ENCODE measurements around the gene ANGPTL1. TPM values are rescaled to one million over a fixed set of nuclear protein-coding genes. Genes with fewer than 3 reads are reported as not detected.

Gene ANGPTL1
- total RNA-seq, 2 donors from 2014 or later: 2.8 to 5.7 TPM

- H3K4me3 ChIP-seq: no peak overlapping the region
- no peaks in the 10 kb centered on the region for H3K27me3 ChIP-seq
- H3K36me3 ChIP-seq: no peaks in the 10 kb centered on the region
- H3K27ac ChIP-seq: no peak overlapping the region
- H3K4me1 ChIP-seq: no peaks in the 10 kb centered on the region
- no peak overlapping the region for H3K9ac ChIP-seq (ENCODE audit: low read depth in 2 of 2, low read length in 2 of 2)
- intact Hi-C loops (cut with DNase I): no loop called here
- TF ChIP-seq, protein P1, sequence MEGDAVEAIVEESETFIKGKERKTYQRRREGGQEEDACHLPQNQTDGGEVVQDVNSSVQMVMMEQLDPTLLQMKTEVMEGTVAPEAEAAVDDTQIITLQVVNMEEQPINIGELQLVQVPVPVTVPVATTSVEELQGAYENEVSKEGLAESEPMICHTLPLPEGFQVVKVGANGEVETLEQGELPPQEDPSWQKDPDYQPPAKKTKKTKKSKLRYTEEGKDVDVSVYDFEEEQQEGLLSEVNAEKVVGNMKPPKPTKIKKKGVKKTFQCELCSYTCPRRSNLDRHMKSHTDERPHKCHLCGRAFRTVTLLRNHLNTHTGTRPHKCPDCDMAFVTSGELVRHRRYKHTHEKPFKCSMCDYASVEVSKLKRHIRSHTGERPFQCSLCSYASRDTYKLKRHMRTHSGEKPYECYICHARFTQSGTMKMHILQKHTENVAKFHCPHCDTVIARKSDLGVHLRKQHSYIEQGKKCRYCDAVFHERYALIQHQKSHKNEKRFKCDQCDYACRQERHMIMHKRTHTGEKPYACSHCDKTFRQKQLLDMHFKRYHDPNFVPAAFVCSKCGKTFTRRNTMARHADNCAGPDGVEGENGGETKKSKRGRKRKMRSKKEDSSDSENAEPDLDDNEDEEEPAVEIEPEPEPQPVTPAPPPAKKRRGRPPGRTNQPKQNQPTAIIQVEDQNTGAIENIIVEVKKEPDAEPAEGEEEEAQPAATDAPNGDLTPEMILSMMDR (IDR thresholded peaks at IDR 0.05): no peak
- no peaks in the 10 kb centered on the region for H3K9me3 ChIP-seq
- DNase-seq: no peak
Observed at GRCh38 chr1:178912597-178912996, 41.7 kb upstream of the ANGPTL1 start.

- no peak overlapping the region for H3K4me3 ChIP-seq
- intact Hi-C loops (cut with DNase I): no loop called here
- H3K9me3 ChIP-seq: no peaks in the 10 kb centered on the region
- TF ChIP-seq, protein P1 (IDR thresholded peaks at IDR 0.05): no peak
- DNase-seq: no peak
- H3K27ac ChIP-seq: no peak overlapping the region
- no peaks in the 10 kb centered on the region for H3K27me3 ChIP-seq
- no peak overlapping the region for H3K9ac ChIP-seq (ENCODE audit: low read depth in 2 of 2, low read length in 2 of 2)
- no peaks in the 10 kb centered on the region for H3K36me3 ChIP-seq
- no peaks in the 10 kb centered on the region for H3K4me1 ChIP-seq
Observed at GRCh38 chr1:178910023-178910422, 39.1 kb upstream of the ANGPTL1 start.

- intact Hi-C loops (cut with DNase I): no loop called here
- H3K9me3 ChIP-seq: no peaks in the 10 kb centered on the region
- H3K27me3 ChIP-seq: no peaks in the 10 kb centered on the region
- no peaks in the 10 kb centered on the region for H3K36me3 ChIP-seq
- TF ChIP-seq, protein P1 (IDR thresholded peaks at IDR 0.05): no peak
- no peak overlapping the region for H3K27ac ChIP-seq
- H3K4me3 ChIP-seq: no peak overlapping the region
- no peak overlapping the region for H3K9ac ChIP-seq (ENCODE audit: low read depth in 2 of 2, low read length in 2 of 2)
- no peaks in the 10 kb centered on the region for H3K4me1 ChIP-seq
- no peak for DNase-seq
Observed at GRCh38 chr1:178908358-178908757, 37.5 kb upstream of the ANGPTL1 start.

DNA sequence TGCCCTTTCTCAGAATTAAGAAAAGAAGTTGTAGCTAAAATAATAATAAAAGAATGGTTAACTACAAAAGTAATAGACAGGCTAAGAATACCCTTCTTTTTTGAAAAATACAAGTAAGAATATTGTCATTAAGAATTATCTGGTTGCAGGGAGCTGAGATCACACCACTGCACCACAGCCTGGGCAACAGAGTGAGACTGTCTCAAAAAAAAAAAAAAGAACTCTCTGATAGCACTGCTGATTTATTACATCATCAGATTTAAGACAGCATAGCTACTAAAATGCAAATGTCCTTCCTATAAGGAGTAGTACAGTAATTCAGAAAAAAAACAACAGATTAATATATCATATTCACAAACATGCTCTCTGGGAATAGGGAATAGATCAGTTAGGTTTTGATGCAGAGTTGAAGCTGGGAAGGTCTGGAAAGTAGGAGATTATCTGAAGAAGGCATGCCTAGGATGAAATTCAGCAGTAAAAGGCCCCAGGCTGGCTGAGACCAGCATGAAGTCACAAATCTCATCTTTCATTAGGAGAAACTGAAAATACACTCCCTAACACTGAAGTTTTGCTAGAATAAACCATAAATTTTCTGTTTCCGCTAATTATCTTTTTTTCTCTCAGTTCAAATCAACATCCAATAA, 30.7 kb upstream of the ANGPTL1 start:
- Histone ChIP-seq H3K4me3 (no peak overlapping the region), H3K9ac (ENCODE audit: low read depth in 2 of 2, low read length in 2 of 2) (no peak overlapping the region), H3K27me3 (no peaks in the 10 kb centered on the region), H3K4me1 (no peaks in the 10 kb centered on the region), H3K9me3 (no peaks in the 10 kb centered on the region), H3K36me3 (no peaks in the 10 kb centered on the region), H3K27ac (no peak overlapping the region)
- TF ChIP-seq, protein P1 (IDR thresholded peaks at IDR 0.05): no peak
- DNase-seq: no peak
- intact Hi-C loops (cut with DNase I): no loop called here

- Histone ChIP-seq H3K27ac (no peak overlapping the region), H3K9me3 (no peaks in the 10 kb centered on the region), H3K36me3 (no peaks in the 10 kb centered on the region), H3K4me3 (no peak overlapping the region), H3K27me3 (no peaks in the 10 kb centered on the region), H3K9ac (ENCODE audit: low read depth in 2 of 2, low read length in 2 of 2) (no peak overlapping the region), H3K4me1 (no peaks in the 10 kb centered on the region)
- intact Hi-C loops (cut with DNase I): no loop called here
- no peak for DNase-seq
- TF ChIP-seq, protein P1 (IDR thresholded peaks at IDR 0.05): no peak
Observed at GRCh38 chr1:178899402-178899801, 28.5 kb upstream of the ANGPTL1 start.

All from colonic mucosa (tissue), 4 donors.